Ovary (tissue), 9 donors: Measurements from ENCODE around the gene CNTNAP5. TPM values are rescaled to one million over a fixed set of nuclear protein-coding genes. Genes with fewer than 3 reads are reported as not detected.

Experiments used
- DNase-seq, 5 donors: peaks; one replicate each; pipeline ENCODE4 v3.0.0-alpha.2; 2019 to 2020
- H3K27ac ChIP-seq, 2 donors: fragments of 200-600 bp; one replicate each; pipeline versions ENCODE4 v1.5.1 to v1.8.0; 2019 to 2022
- H3K27me3 ChIP-seq: fragments of 200-600 bp; one replicate; pipeline ENCODE4 v1.8.0; 2022
- H3K36me3 ChIP-seq: fragments of 200-600 bp; sonication (generic); one replicate; pipeline ENCODE4 v1.5.1; 2019
- H3K4me1 ChIP-seq: one replicate; pipeline ENCODE4 v1.8.1; 2013; ENCODE audit warnings: mild to moderate bottlenecking, moderate library complexity; ENCODE audit not compliant: insufficient read depth
- H3K4me3 ChIP-seq: fragments of 200-600 bp; sonication (generic); one replicate; pipeline ENCODE4 v1.5.1; 2017
- H3K9me3 ChIP-seq, 2 donors: fragments of 200-600 bp in 1 of 2; sonication (generic) in 1 of 2; one replicate each; pipeline versions ENCODE4 v1.5.1 to v1.8.1; 2013 to 2019; ENCODE audit warnings: mild to moderate bottlenecking in 1 of 2, moderate library complexity in 1 of 2
- CTCF ChIP-seq, 3 donors: fragments of 450-650 bp in 2 of 3; fragments of 200-600 bp in 1 of 3; IDR thresholded peaks; one replicate each; pipeline versions ENCODE4 v1.5.1 to v1.8.0; 2016 to 2022; ENCODE audit warnings: antibody characterized with exemption in 3 of 3, mild to moderate bottlenecking in 1 of 3
- EP300 ChIP-seq: sonication (generic); formaldehyde crosslinking; IDR thresholded peaks from one replicate; pipeline ENCODE4 v1.6.1; 2017; ENCODE audit warnings: antibody characterized with exemption
- POLR2A ChIP-seq: fragments of 450-650 bp; IDR thresholded peaks from one replicate; pipeline ENCODE4 v1.6.1; 2017; ENCODE audit warnings: antibody characterized with exemption, mild to moderate bottlenecking, moderate library complexity
- WGBS, 3 donors: extraction: QIAGEN DNeasy Blood & Tissue Kit in 1 of 3; methylation state at CpG; one replicate each; pipeline versions ENCODE4 v1.1.5 to v1.1.7; 2013 to 2017; 5-methylcytosine and 5-hydroxymethylcytosine counted together
- intact Hi-C, 4 donors: fragments of 100-400 bp; cut with DNase I; formaldehyde crosslinking; loops; one replicate each; pipeline versions ENCODE4 v1.11.0 to v1.15.1; 2022 to 2023
- polyA plus RNA-seq, 2 donors: library from polyadenylated mRNA; stranded (reverse); fragments of 200-250 nt in 1 of 2; fragments of 350-450 nt in 1 of 2; fragmentation: Illumina TruSeq in 1 of 2; extraction: RNeasy Lipid Tissue Mini Kit (QIAGEN cat#74804) in 1 of 2; gene quantifications; one replicate each; pipeline ENCODE4 v1.2.3, GENCODE V29; 2013 to 2014
- total RNA-seq, 7 donors: library from RNA; depleted of rRNA in 2 of 7; stranded (reverse); fragments of >200 nt in 2 of 7; fragmentation: NEBNext Ultra II Directional in 3 of 7; extraction: Animal tissue kit (Norgen Biotek cat#: 25700) in 3 of 7; gene quantifications; one replicate each; pipeline versions ENCODE4 v1.1.0 to v1.2.4, GENCODE V29; 2016 to 2023
- donor health status: DM: no; HTN: no; CAD: no; lungs with moderate emphysema.
- donor health status: DM: no; HTN: no; CAD: no.
- donor health status: Bipolar disorder and iron deficiency.
- donor health status: DM: yes; HTN: yes; CAD: no.
- donor health status: DM: no; HTN: no; CAD: no.
- donor health status: DM: yes; HTN: yes; CAD: no.

CNTNAP5 gene
- total and polyA plus RNA-seq, 9 donors = not detected

- intact Hi-C loops = no loop called here
Observed at GRCh38 chr2:124526221-124526620, 501.1 kb downstream of the CNTNAP5 start.

GRCh38 chr2:124530203-124530602 lies 505.1 kb downstream of the CNTNAP5 start:
- Histone ChIP-seq H3K4me3 (no peak overlapping the region), H3K27ac (no peak overlapping the region), H3K9me3 (no peaks in the 10 kb centered on the region), H3K36me3 (no peaks in the 10 kb centered on the region), H3K4me1 (no peaks in the 10 kb centered on the region), H3K27me3 (no peaks in the 10 kb centered on the region)
- 89 to 91% (median 91%) methylated on average over 4 of the region's 4 CpGs for WGBS, 3 donors
- DNase-seq = no peak
- intact Hi-C loops = no loop called here
- no peak for TF ChIP-seq CTCF (IDR thresholded peaks at IDR 0.05)
- TF ChIP-seq POLR2A = no peak
- TF ChIP-seq EP300 = no peak

More at GRCh38 chr2:124526221-124526620, 501.1 kb downstream of the CNTNAP5 start:
- no peak for DNase-seq
- no peak for TF ChIP-seq POLR2A
- TF ChIP-seq CTCF (IDR thresholded peaks at IDR 0.05) = no peak
- TF ChIP-seq EP300 = no peak
- Histone ChIP-seq H3K36me3 (no peaks in the 10 kb centered on the region), H3K4me1 (no peaks in the 10 kb centered on the region), H3K4me3 (no peak overlapping the region), H3K27me3 (no peaks in the 10 kb centered on the region), H3K27ac (no peak overlapping the region), H3K9me3 (no peaks in the 10 kb centered on the region)
- WGBS, 3 donors = 58 to 62% (median 59%) methylated on average over 4 of the region's 4 CpGs

GRCh38 chr2:124533226-124533954 lies 508.3 kb downstream of the CNTNAP5 start:
- TF ChIP-seq POLR2A = no peak
- no peak for TF ChIP-seq EP300
- no peak for TF ChIP-seq CTCF (IDR thresholded peaks at IDR 0.05)
- H3K4me1 ChIP-seq = no peaks in the 10 kb centered on the region
- no peak overlapping the region for H3K27ac ChIP-seq
- no peak for DNase-seq
- H3K36me3 ChIP-seq = no peaks in the 10 kb centered on the region
- H3K9me3 ChIP-seq = no peaks in the 10 kb centered on the region
- WGBS, 3 donors = 31 to 36% (median 35%) methylated on average over 7 of the region's 7 CpGs
- H3K4me3 ChIP-seq = no peak overlapping the region
- intact Hi-C loops = no loop called here
- no peaks in the 10 kb centered on the region for H3K27me3 ChIP-seq

GRCh38 chr2:124534028-124534427 lies 508.9 kb downstream of the CNTNAP5 start:
- TF ChIP-seq EP300 = no peak
- no peak for TF ChIP-seq CTCF (IDR thresholded peaks at IDR 0.05)
- TF ChIP-seq POLR2A = no peak
- H3K9me3 ChIP-seq = no peaks in the 10 kb centered on the region
- no peak for DNase-seq
- no peaks in the 10 kb centered on the region for H3K36me3 ChIP-seq
- intact Hi-C loops = no loop called here
- no peak overlapping the region for H3K27ac ChIP-seq
- WGBS, 3 donors = 13 to 20% (median 17%) methylated on average over 2 of the region's 2 CpGs
- H3K27me3 ChIP-seq = no peaks in the 10 kb centered on the region
- no peaks in the 10 kb centered on the region for H3K4me1 ChIP-seq
- no peak overlapping the region for H3K4me3 ChIP-seq
